GM12801 (cell line): ENCODE data around the gene TTC27.

Experiments used
- CTCF ChIP-seq: IDR thresholded peaks from one replicate; pipeline ENCODE4 v1.5.1; 2011; ENCODE audit warnings: control low read depth; ENCODE audit not compliant: insufficient read length; ENCODE audit errors: extremely low read depth

Gene TTC27

GRCh38 chr2:32768387-32769174, 140.7 kb downstream of the TTC27 start:
- TF ChIP-seq CTCF = no peak

GRCh38 chr2:32770360-32770759, 142.5 kb downstream of the TTC27 start:
- TF ChIP-seq CTCF = no peak

- no peak for TF ChIP-seq CTCF
These were observed 145.0 kb downstream of the TTC27 start for GRCh38 chr2:32772638-32773447.

GRCh38 chr2:32773448-32773808, 145.6 kb downstream of the TTC27 start:
- TF ChIP-seq CTCF = no peak

- TF ChIP-seq CTCF = no peak
These were observed 148.1 kb downstream of the TTC27 start for GRCh38 chr2:32775954-32776353.

- no peak for TF ChIP-seq CTCF
These were observed 149.9 kb downstream of the TTC27 start for GRCh38 chr2:32777714-32778113.

GRCh38 chr2:32780961-32781360, 153.1 kb downstream of the TTC27 start:
- no peak for TF ChIP-seq CTCF
